ENCODE data around the gene SMARCAD1.

DNA sequence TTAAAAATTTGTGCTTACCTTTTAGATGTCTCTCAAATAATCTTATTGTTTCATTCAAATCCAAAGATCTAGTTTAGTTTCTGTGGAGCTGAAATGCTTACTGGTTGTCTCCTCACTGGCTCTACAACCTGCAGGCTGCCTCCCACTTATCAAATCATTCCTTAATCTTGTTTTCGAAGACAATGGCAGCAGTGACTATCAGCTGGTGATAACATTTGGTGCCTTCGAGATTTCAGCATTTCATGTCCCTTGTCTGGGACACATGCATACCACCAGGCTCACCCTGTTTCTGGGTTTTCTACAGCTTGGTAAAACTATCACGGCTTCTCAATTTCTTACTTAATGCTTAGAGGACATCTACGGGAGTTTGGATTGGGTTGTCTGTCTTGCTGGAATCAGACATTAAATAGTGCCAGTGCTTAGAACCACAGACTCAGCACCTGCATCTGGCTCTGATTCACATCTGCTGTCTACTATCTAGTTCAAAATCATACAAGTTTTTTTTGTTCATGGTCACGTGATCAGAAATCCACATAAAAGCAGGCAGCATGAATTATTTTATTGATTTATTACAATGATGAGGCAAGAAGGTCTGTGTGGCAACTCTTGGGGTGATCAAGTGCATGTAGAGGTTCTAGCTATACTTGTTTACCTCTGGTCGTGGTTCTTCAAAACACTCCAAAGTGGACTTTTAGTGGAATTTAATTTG, 32.0 kb upstream of the SMARCAD1 start:
- TF ChIP-seq, protein P1, sequence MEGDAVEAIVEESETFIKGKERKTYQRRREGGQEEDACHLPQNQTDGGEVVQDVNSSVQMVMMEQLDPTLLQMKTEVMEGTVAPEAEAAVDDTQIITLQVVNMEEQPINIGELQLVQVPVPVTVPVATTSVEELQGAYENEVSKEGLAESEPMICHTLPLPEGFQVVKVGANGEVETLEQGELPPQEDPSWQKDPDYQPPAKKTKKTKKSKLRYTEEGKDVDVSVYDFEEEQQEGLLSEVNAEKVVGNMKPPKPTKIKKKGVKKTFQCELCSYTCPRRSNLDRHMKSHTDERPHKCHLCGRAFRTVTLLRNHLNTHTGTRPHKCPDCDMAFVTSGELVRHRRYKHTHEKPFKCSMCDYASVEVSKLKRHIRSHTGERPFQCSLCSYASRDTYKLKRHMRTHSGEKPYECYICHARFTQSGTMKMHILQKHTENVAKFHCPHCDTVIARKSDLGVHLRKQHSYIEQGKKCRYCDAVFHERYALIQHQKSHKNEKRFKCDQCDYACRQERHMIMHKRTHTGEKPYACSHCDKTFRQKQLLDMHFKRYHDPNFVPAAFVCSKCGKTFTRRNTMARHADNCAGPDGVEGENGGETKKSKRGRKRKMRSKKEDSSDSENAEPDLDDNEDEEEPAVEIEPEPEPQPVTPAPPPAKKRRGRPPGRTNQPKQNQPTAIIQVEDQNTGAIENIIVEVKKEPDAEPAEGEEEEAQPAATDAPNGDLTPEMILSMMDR (conservative IDR thresholded peaks at IDR 0.05 in 1 of 2, IDR thresholded peaks at IDR 0.05 in 1 of 2; ENCODE audit: low read depth in 1 of 2, low read length in 2 of 2) = no peak
- no peak for TF ChIP-seq EZH2 (IDR thresholded peaks at IDR 0.05; ENCODE audit: low read length, missing control alignments)
